GM21367 (cell line): ENCODE measurements around the gene RCBTB1.
"Not testable (repeated sequence)": the region's sequence is repeated elsewhere in the genome, so short reads cannot be mapped to it uniquely, and the experiment has no call there.

Experiments used
- ATAC-seq: cut with Tn5 transposase; IDR thresholded peaks from one replicate; pipeline ENCODE4 v1.9.1; 2021; ENCODE audit not compliant: unreplicated experiment

Gene RCBTB1

GRCh38 chr13:49524740-49525501, 60.4 kb downstream of the RCBTB1 start:
- ATAC-seq: no peak

- ATAC-seq: no peak
These were observed 64.1 kb downstream of the RCBTB1 start for GRCh38 chr13:49521224-49521623.

GRCh38 chr13:49517461-49517860, 67.9 kb downstream of the RCBTB1 start:
- ATAC-seq: no peak

- no peak for ATAC-seq
These were observed 68.9 kb downstream of the RCBTB1 start for GRCh38 chr13:49516467-49516866.

GRCh38 chr13:49512578-49512977, 72.8 kb downstream of the RCBTB1 start:
- no peak for ATAC-seq

- no peak for ATAC-seq
These were observed 81.4 kb downstream of the RCBTB1 start for GRCh38 chr13:49503951-49504350.

GRCh38 chr13:49502954-49503353, 82.4 kb downstream of the RCBTB1 start:
- ATAC-seq: no peak

- ATAC-seq: no peak
These were observed 85.3 kb downstream of the RCBTB1 start for GRCh38 chr13:49499889-49500660.

GRCh38 chr13:49498206-49498605, 87.2 kb downstream of the RCBTB1 start:
- ATAC-seq: no peak

- ATAC-seq: no peak
These were observed 88.1 kb downstream of the RCBTB1 start for GRCh38 chr13:49497272-49497671.

GRCh38 chr13:49496837-49497236, 88.5 kb downstream of the RCBTB1 start:
- ATAC-seq: not testable (repeated sequence)

GRCh38 chr13:49495783-49496762, 89.3 kb downstream of the RCBTB1 start, which contains the start of gene PHF11:
PHF11 (plus strand) TSS chr13:49495953; CDS start chr13:49496002, 49 bp downstream.
- ATAC-seq: peak; percentile 59

- ATAC-seq: no peak
These were observed 90.7 kb downstream of the RCBTB1 start for GRCh38 chr13:49494645-49495044.

- no peak for ATAC-seq
These were observed 96.8 kb downstream of the RCBTB1 start for GRCh38 chr13:49488563-49488962.
